Testis (tissue), 2 donors: ENCODE data around the gene CAPN9.

Experiments
- CTCF ChIP-seq, 3 experiments: fragments of 450-650 bp in 2 of 3; fragments of 200-600 bp in 1 of 3; sonication (generic) in 1 of 3; IDR thresholded peaks; one replicate each; pipeline ENCODE4 v1.5.1; 2016 to 2019; ENCODE audit warnings: antibody characterized with exemption in 3 of 3, mild to moderate bottlenecking in 2 of 3, moderate library complexity in 1 of 3
- POLR2A ChIP-seq: fragments of 450-650 bp; IDR thresholded peaks from one replicate; pipeline ENCODE4 v1.6.1; 2017; ENCODE audit warnings: antibody characterized with exemption, mild to moderate bottlenecking, moderate library complexity

GRCh38 chr1:230836793-230837192 lies 89.6 kb downstream of the CAPN9 start:
- TF ChIP-seq CTCF (IDR thresholded peaks at IDR 0.05) (no peak), POLR2A (no peak)
